DMS53 treated with DMSO at 0.1 percent for 48 hours (cell line): Measurements from ENCODE around the gene IP6K2.
"Not testable (repeated sequence)": the region's sequence is repeated elsewhere in the genome, so short reads cannot be mapped to it uniquely, and the experiment has no call there.

Experiments
- DNase-seq: peaks from one replicate; lab custom pipeline; 2025; ENCODE audit not compliant: unreplicated experiment; lab: John Stamatoyannopoulos, UW

The IP6K2 gene

DNA sequence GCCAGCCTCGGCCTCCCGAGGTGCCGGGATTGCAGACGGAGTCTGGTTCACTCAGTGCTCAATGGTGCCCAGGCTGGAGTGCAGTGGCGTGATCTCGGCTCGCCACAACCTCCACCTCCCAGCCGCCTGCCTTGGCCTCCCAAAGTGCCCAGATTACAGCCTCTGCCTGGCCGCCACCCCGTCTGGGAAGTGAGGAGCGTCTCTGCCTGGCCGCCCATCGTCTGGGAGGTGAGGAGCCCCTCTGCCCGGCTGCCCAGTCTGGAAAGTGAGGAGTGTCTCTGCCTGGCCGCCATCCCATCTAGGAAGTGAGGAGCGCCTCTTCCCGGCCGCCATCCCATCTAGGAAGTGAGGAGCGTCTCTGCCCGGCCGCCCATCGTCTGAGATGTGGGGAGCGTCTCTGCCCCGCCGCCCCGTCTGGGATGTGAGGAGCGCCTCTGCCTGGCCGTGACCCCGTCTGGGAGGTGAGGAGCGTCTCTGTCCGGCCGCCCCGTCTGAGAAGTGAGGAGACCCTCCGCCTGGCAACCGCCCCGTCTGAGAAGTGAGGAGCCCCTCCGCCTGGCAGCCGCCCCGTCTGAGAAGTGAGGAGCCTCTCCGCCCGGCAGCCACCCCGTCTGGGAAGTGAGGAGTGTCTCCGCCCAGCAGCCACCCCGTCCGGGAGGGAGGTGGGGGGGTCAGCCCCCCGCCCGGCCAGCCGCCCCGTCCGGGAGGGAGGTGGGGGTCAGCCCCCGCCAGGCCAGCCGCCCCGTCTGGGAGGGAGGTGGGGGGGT is 16.9 kb upstream of the IP6K2 start:
- not testable (repeated sequence) for DNase-seq

DNA sequence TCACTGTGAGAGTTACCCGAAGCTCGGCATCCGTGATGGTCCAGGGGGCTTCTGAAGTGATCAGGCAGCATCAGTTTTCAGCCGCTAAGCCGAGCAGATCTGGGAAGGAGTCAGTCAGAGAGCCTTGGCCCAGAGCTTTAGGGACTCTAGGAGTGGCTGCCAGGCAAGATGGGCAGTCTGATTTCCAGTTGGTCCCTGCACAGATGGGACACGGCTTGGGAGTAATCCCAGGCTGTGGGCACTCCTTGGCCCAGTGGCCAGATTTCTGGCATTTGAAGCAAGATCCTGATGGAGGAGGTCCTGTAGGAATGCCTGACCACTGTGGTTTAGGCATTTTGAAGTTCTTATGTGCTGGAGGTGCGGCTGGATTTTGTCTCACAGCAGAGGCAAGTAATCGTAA is 10.5 kb upstream of the IP6K2 start:
- no peak for DNase-seq

DNA sequence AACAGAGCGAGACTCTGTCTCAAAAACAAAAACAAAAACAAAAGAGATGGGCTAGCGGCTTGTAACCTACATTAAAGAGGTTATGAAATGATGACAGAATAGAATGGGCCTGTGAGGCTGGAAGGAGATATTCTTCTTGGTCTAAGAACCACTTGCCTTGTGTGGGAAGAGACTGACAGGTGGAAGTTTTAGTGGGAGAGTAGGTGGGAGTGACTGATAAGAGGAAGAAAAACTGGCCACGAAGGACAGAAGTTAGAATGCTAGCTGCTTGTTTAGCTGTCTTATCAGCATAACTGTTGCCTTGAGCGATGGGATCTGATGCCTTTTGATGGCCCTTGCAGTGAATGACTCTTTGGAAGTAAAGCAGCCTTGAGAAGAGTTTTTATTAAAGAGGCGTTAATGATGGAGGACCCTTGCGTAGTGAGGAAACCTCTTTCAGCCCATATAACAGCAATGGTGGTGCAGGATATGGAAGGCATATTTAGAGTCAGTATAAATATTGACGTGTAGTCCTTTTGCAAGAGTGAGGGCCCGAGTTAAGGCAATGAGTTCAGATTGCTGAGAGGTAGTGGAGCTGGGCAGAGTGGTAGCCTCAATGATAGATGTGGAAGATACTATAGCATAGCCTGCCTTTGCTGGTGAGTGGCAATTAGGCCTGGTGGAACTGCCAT is 8.3 kb upstream of the IP6K2 start:
- DNase-seq = not testable (repeated sequence)

DNA sequence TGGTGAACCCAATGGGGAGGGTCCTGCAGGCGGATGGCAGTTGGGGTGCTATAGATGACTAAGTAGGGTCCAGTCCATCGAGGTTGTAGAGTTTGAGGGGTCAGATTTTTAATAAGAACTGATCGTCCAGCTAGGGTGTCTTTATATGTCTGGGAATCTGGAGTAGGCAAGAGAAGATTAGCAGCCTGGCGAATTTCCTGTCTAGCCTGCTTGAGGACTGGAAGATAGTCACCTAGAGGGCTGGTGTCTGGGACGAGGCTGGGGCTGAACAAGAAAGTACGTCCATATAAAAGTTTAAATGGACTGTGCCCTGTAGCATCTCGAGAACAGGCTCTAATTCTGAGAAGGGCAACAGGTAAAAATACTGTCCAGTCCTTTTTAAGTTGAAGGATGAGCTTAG is 6.7 kb upstream of the IP6K2 start:
- no peak for DNase-seq

DNA sequence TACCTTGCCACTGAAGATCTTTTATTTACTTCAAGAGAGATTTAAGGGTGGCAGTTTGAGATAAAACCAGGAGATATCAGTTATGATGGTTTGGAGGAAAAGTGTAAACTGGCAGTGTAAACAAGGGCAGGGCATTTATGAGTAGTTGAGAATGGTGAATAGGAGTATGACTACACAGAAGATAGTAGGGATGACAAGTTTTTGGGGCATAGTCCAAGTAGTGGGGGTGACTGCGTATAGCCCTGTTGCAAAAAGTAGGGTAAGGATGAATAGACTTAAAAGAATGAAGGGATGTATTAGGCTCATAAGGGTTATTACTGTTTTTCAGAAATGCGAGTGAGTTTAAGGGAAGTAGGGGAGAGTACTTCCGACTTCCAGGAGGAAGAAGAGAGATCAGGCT is 6.3 kb upstream of the IP6K2 start:
- DNase-seq = not testable (repeated sequence)

DNA sequence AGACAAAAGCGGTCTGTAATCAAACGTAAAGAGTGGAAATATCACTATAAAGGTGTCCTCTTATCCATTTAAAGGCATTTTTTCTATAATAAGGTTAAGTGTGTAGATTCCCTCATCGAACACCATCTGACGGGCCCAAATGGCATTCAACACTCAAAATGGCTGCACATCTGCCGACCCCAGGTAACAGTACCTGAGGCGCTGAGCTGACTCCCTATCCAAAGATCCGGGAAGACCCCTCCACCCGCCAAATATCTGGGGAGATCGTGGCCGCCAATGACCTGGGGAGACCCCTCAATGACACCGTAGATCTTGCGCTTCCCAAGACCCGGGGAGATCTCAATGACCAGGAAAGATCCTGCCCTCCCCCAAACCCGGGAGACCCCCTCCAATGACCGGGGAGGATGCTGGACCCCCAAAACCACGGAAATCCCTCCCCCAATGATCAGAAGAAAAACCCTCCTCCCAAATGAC is 476 bp downstream of the IP6K2 start:
- DNase-seq = no peak

DNA sequence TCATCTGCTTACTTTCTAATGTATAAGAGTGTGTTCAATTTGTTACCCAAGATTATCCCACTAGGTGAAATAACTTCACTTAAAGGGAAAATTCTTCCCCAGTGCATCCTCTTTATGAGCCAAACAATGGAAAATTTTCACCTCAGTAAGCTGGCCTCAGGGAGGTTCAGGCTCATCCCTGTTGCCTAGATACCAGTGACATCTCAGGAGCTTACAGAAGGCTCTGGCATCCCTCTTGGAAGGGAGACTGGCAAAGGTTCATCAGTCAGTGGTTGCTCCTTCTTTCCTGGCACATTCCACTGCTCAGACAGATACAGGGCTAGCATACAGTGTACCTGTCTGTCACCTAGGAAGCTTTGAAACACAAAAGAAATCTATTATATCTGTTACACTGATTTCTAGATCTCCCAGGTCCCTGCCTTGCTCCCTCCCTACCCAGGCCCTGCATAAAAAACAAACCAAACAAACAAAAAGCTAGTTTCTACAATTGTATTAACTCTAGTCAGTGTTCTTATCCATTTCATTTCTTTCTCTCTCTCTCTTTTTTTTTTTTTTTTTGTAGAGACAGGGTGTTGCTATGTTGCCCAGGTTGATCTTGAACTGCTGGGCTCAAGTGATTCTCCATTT is 1.7 kb downstream of the IP6K2 start:
- DNase-seq = no peak

DNA sequence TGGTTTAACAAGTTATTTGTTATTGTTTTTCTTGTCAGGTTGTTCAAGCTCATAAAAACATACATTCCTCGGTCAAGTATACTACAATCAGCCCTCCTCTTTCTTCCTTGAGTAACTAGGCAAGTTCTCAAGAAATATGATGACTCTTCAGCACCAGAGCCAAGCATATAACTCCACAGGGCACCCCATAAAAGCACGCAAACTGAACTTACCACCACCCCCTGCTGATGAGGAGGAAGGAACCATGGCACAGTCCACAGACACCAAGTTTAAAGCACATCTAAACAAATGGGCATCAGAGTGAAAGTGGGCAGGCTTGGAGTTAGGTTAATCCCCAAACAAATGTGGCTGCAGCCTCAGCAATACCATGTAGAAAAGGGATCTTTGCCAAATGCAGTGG is 5.3 kb downstream of the IP6K2 start:
- DNase-seq = no peak

DNA sequence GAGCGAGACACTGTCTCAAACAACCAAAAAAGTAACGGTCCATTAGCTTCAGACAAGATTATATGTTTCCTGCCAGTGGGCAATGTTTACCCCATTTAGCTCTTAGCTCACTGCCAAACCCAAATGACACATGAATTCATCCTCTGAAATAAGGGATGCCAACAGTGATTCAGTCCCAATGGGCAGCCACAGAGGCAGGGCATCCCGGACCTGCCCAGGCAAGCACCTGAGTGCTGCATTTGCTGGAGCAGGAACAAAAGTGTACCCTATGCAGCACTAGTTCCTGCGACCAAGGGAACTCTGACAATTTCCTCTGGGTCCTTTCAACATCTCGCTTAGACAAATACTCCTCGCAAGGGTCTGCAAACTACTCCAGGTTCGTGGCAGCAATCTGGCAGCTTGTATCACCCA is 8.0 kb downstream of the IP6K2 start:
- DNase-seq = no peak

DNA sequence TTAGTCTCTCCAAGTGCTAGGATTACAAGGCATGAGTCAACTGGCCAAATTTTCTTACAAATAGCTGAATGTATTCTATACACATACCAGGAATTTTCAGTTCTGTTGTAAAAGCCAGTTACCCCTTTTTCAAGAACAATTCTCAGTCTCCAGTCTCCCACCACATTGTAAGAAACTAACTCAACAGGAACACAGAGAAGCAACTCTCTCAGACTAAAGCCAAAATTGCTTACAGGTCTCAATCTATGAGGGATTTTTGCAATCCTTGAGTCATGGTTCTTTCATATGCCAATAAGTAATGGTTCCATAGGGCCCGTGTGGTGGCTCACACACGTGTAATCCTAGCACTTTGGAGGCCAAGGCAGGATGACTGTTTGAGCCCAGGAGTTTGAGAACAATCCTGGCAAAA is 8.5 kb downstream of the IP6K2 start:
- no peak for DNase-seq

DNA sequence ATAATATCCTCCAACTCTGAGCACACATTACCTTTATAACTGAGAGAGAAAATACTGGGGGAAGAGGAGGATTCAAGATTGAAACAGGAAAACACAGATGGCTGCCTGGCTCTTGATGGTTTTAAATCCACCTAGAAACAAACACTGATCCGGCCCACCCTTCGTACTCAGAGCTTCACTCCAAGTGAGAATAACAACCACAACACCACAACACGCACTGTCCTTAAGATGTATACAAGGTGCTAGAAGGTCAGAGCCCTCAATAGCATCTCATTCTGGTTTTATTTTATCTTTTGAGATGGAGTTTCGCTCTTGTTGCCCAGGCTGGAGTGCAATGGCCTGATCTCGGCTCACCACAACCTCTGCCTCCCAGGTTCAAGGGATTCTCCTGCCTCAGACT is 9.9 kb downstream of the IP6K2 start:
- no peak for DNase-seq

DNA sequence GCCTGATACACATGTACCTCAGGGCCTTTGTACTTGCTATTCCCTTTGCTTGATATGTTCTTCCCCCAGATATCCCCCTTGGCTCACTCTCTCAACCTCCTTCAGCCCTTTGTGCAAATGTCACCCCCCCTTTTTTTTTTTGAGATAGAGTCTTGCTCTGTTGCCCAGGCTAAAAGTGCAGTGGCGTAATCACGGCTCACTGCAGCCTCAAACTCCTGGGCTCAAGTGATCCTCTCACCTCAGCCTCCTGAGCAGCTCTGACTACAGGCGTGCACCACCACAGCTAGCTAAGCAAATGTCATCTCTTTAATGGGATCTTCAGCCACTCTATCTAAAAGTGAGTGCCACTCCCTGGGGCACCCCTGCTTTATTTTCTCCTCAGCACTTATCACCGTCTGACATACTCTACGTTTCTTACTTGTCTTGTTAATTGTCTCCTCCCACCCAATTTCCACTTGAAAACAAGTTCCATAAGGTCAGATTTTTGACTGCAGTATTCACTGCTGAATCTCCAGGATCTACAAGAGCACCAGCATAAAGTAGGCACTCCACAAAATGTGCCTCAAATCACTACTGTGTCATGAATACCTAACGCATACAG is 14.6 kb downstream of the IP6K2 start:
- no peak for DNase-seq

DNA sequence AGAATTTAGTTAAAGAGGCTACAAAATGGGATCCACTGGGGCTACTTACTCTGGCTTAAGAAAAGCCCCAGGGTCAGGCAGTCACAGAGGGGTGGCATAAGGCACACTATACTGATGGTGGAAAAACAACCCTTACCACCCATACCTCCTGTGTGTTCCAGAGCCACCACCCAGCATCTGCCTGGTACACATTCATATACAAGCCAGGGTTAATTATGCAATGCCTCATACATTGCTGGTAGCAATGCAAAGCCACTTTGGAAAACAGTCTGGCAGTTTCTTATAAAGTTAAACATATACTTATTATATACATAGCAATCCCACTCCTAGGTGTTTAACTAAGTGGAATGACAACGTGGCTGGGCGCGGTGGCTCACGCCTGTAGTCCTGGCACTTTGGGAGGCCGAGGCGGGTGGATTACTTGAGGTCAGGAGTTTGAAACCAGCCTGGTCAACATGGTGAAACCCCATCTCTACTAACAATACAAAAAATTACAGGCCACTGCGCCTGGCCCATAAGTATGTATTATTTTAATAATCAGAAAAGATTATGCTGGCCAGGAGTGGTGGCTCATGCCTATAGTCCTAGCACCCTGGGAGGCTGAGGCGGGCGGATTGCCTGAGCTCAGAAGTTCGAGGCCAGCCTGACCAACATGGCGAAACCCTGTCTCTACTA is 16.2 kb downstream of the IP6K2 start:
- no peak for DNase-seq

DNA sequence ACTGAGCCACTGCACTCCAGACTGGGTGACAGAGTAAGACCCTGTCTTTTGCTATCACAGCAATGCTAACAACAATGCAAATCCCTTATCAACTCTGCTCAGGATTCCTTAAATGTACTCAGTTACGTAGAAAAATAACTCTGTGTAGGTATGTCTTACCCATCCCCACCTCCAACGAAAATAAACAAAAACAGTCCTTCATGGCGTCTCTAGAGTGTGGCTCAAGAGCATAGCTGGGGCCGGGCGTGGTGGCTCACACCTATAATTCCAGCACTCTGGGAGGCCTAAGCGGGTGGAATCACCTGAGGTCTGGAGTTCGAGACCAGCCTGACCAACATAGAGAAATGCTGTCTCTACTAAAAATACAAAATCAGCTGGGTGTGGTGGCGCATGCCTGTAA is 18.1 kb downstream of the IP6K2 start:
- no peak for DNase-seq

DNA sequence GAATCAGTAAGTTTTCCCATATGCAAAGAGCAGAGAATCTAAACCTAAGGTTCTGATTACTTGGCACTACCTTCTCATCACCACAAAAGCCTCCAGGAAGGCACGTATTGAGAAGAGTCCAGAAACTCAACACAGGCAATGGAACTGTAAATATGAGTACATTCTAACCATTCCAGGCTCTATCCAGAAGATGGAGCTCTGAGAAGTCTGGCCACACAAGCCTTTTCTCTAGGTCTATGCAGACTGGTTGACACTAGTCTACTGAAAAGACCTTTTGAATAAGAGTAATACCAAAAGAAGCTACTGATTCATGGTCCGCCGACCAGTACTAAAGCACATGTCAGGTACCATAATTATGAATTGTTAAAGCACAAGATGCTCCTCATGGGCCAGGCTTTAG is 19.1 kb downstream of the IP6K2 start:
- DNase-seq = no peak

DNA sequence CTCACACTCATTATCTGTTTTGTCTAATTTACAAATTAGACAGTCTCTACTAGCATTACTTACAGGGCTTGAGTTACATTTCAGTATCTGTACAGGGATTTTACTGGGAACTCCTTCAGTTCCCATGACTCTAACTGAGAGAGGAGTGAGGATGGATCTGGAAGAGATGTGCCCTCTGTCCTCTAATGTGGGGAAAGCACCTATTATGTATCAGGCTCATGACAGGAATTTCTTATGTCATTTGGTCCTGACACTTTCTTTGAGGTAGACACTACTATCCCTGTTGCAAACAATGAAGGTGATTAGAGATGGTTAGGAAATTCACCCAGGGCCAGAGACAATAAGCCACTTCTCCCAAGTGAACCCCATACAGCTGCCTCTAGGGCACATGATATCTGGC is 20.4 kb downstream of the IP6K2 start:
- no peak for DNase-seq

DNA sequence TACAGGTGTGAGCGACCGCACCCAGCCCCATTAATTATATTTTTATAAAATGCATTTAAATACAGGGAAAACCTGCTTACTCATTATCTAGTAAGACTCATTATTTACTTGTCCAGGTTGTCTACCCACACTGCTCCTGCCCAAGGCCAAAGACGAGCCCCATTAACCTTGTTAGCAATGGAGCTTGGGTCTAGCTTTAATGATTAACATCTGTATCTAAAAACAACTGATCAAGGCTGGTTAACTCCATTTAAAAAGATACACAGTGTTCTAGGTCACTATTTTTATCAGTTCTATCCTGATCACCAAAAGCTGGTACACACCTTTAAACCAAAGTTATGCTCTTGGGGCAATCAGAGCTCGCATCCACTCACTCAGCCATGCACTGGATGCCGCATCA is 20.9 kb downstream of the IP6K2 start:
- no peak for DNase-seq

DNA sequence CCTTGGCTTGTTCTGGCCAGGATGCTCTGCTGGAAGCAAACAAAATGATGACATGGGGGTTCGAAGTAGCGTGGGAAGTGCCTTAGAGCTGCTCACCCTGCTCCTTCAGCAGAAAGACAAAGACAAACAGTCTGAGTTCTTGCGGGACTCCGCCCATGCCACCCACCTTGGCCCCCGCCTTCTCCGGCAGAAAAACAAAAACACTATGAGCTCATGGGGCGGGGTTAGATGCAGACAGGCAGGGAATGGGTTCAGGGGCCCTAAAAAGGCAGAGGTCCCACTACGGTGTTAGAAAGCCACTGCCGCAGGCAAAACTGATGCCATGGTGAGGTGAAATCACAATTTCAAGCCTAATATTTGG is 21.6 kb downstream of the IP6K2 start:
- DNase-seq = no peak

DNA sequence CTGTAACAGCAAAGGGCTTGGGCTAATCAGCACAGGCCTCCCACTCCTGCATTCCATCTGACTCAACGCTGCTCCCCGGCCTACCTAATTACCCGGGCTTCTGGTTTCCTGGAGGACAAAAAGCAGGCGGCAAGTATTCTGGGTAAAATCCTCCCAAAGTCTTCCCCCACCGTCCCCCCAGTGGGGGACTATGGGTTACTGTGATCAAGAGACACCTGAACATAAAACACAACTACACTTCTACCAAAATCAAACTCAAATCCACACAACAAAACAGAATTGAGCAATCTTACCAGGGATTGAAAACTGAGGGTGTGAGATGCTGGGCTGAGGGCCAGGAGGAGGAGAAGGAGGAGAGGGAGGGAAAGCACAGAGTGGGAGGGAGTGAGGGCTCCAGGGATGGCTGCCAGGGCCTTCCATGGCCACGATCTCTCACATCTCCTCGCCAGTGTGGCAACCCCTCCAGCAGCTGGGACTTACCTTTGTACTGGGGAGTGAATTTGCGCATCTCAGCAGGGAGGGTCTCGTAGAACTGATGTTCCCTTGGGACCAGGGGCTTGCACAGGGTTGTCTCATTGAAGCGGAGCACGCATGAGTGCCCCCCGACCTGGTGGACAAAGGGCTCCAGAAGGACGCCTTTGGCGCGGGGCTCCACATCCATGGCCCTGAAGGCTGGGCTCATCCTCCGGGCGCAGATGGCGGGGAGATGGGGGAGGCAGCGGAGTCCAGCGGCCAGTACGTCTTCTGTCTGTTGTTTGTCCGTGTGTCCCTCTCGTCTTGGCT is 22.2 kb downstream of the IP6K2 start:
- DNase-seq = no peak

DNA sequence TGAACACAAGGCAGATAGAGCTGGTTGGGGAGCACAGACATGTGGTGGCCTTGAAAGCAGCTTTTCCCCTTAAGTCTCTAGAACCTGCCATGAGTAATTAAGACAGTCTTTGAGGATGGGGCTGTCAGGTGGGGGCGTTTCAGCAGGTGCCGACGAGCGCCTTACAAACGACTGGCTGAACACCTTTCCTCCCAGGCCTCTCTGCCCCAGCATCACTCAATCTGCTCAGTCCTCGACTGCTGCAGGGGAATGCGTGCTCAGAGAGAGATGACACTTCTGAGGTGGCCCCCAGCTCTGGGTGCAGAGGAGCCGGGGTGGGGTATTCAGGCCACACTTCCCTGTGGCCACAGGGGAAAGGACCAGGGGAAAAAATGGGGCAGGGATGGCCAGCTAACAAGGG is 23.2 kb downstream of the IP6K2 start:
- no peak for DNase-seq

DNA sequence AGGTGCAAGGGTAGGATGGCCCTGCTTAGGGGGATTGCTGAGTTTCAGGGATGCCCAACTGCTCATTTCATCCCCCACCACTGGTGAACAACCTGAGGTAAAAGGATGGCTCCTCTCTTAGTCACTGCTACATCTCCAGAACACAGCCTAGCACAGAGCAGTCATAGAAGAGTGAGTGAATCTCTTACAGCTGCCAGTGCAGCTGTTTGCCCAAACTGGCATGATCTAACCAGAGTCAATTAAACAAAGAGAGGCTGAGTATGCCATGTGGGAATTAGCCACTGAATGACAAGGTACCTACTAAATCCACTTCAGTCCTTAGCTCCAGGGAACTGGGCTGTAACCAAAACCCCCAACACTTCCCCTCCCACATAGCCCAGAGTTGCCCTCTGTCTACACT is 24.5 kb downstream of the IP6K2 start:
- no peak for DNase-seq
